OCI-LY7 (cell line): ENCODE data around the gene SYNRG. TPM values are rescaled to one million over a fixed set of nuclear protein-coding genes. Genes with fewer than 3 reads are reported as not detected.
A peak's percentile ranks its signal among the peaks of the same experiment; 100 is the strongest.

Experiments used
- BruUV-seq: library from RNA; stranded (reverse); fragments of 400-500 nt; replicated peaks from 2 replicates; lab custom pipeline; 2021; lab: Mats Ljungman, UMichigan
- CTCF ChIA-PET: fragments of 300-600 bp; sonication (Branson Sonifier 250); formaldehyde crosslinking; loops from one replicate; lab custom pipeline; 2022; ENCODE audit warnings: antibody characterized with exemption; ENCODE audit not compliant: unreplicated experiment; lab: Charles Lee
- POLR2A ChIA-PET: fragments of 300-600 bp; sonication (Branson Sonifier 250); formaldehyde crosslinking; loops from one replicate; lab custom pipeline; 2022; ENCODE audit warnings: antibody characterized with exemption; lab: Charles Lee
- DNase-seq: peaks from one replicate; pipeline ENCODE4 v3.0.0-alpha.2; 2015; ENCODE audit warnings: low spot score
- H2AFZ ChIP-seq: fragments of 200-600 bp; sonication (generic), shearing (Covaris generic); 2 replicates; pipeline ENCODE4 v1.6.1; 2014; ENCODE audit warnings: mild to moderate bottlenecking, antibody characterized with exemption, low read length, moderate library complexity
- H3K27ac ChIP-seq: fragments of 200-600 bp; sonication (generic); 2 replicates; pipeline ENCODE4 v1.5.1; 2014; ENCODE audit warnings: mixed run types, low read depth, mild to moderate bottlenecking, moderate library complexity, low read length, inconsistent platforms; ENCODE audit not compliant: poor library complexity, severe bottlenecking
- H3K36me3 ChIP-seq: fragments of 200-600 bp; sonication (generic); 2 replicates; pipeline ENCODE4 v1.6.1; 2014; ENCODE audit warnings: mild to moderate bottlenecking, antibody characterized with exemption, low read length, moderate library complexity, mixed read lengths; ENCODE audit not compliant: insufficient read depth
- H3K4me1 ChIP-seq: fragments of 200-600 bp; sonication (generic); 2 replicates; pipeline ENCODE4 v1.5.1; 2014; ENCODE audit warnings: mild to moderate bottlenecking, low read length; ENCODE audit not compliant: insufficient read depth, poor library complexity, severe bottlenecking
- H3K4me2 ChIP-seq: fragments of 200-600 bp; sonication (generic); 2 replicates; pipeline ENCODE4 v1.6.1; 2014; ENCODE audit warnings: mild to moderate bottlenecking, low read length
- H3K4me3 ChIP-seq: fragments of 200-600 bp; sonication (generic); 2 replicates; pipeline ENCODE4 v1.5.1; 2014; ENCODE audit warnings: mild to moderate bottlenecking, low read depth, low read length; ENCODE audit not compliant: poor library complexity, severe bottlenecking
- H3K79me2 ChIP-seq: fragments of 200-600 bp; sonication (generic); 2 replicates; pipeline ENCODE4 v1.6.1; 2016; ENCODE audit warnings: low read depth, mild to moderate bottlenecking, low read length, moderate library complexity, mixed read lengths; ENCODE audit not compliant: insufficient read depth
- H3K9me2 ChIP-seq: fragments of 200-600 bp; sonication (generic); 2 replicates; pipeline ENCODE4 v1.6.1; 2016; ENCODE audit warnings: mild to moderate bottlenecking, low read length, mixed read lengths; ENCODE audit not compliant: insufficient read depth
- H3K9me3 ChIP-seq: fragments of 200-600 bp; sonication (generic); 2 replicates; pipeline ENCODE4 v1.6.1; 2014; ENCODE audit warnings: mild to moderate bottlenecking, mixed run types, low read length, mixed read lengths
- H4K20me1 ChIP-seq: fragments of 200-600 bp; sonication (generic); 2 replicates; pipeline ENCODE4 v1.6.1; 2014; ENCODE audit warnings: mild to moderate bottlenecking, antibody characterized with exemption, low read length, moderate library complexity, mixed read lengths; ENCODE audit not compliant: insufficient read depth
- EZH2phosphoT487 ChIP-seq: fragments of 200-600 bp; sonication (generic); IDR thresholded peaks from 2 replicates; pipeline ENCODE4 v1.6.1; 2018; ENCODE audit warnings: low read depth, borderline replicate concordance, mild to moderate bottlenecking, mixed run types, antibody characterized with exemption, low read length, moderate library complexity, mixed read lengths
- intact Hi-C: fragments of 100-400 bp; cut with micrococcal nuclease; formaldehyde crosslinking; loops from one replicate; pipeline ENCODE4 v1.10.0; 2022; ENCODE audit not compliant: unreplicated experiment
- total RNA-seq, 2 experiments: library from RNA; depleted of rRNA in 1 of 2; stranded (reverse); fragments of >200 nt in 1 of 2; shearing (Covaris generic) in 1 of 2; gene quantifications; 2 replicates each; pipeline ENCODE4 v1.2.3, GENCODE V29; 2014 to 2022
- TF ChIP-seq, protein P1 (sequence below): fragments of 200-600 bp; sonication (generic); conservative IDR thresholded peaks from 2 replicates; pipeline ENCODE4 v1.5.1; 2014; ENCODE audit warnings: mild to moderate bottlenecking, antibody characterized with exemption, low read length, moderate library complexity, mixed read lengths

The SYNRG gene
- total RNA-seq, 2 experiments from 2014 or later = 39.6 to 132 TPM

DNA sequence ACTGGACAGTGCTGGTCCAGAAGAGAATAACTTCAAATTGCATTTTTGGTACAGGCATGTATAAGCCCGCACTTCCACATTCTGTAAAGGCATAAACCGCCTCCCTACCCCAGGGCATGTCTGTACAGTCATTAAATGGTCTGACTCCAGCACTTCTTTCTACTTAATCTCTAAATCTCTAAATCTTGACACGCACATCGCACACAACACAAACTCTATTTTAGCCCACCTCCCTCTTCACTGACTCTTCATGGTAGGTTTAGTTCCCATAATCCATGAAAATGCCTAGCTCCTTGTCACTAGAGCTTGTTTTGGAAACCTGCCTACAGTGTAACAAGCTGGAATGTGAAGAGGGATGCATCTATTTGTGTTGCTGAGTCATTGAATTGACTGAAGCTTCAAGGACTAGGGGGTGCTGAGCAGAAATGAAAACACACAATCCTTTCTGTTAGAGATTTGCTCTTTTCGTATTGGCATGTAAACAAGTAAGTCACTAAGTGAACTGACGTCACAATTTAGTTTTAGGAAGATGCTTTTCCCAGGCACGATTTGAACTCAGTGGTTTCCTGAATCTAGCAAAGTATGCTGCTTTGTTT is 121.1 kb downstream of the SYNRG start:
- TF ChIP-seq EZH2phosphoT487 = no peak
- TF ChIP-seq, protein P1, sequence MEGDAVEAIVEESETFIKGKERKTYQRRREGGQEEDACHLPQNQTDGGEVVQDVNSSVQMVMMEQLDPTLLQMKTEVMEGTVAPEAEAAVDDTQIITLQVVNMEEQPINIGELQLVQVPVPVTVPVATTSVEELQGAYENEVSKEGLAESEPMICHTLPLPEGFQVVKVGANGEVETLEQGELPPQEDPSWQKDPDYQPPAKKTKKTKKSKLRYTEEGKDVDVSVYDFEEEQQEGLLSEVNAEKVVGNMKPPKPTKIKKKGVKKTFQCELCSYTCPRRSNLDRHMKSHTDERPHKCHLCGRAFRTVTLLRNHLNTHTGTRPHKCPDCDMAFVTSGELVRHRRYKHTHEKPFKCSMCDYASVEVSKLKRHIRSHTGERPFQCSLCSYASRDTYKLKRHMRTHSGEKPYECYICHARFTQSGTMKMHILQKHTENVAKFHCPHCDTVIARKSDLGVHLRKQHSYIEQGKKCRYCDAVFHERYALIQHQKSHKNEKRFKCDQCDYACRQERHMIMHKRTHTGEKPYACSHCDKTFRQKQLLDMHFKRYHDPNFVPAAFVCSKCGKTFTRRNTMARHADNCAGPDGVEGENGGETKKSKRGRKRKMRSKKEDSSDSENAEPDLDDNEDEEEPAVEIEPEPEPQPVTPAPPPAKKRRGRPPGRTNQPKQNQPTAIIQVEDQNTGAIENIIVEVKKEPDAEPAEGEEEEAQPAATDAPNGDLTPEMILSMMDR = no peak
- Histone ChIP-seq H3K4me2 (peak overlapping the region; percentile 85), H3K4me1 (peaks cover 42% of the 10 kb centered on the region), H3K27ac (no peak overlapping the region), H4K20me1 (peaks cover 11% of the 10 kb centered on the region; the same call in 1 of the 2 replicates), H3K4me3 (peak overlapping the region; percentile 70), H3K9me2 (no peaks in the 10 kb centered on the region), H3K79me2 (peaks cover 29% of the 10 kb centered on the region), H3K36me3 (0 out of 2 replicates have a peak, but pooled peaks cover 2% of the 10 kb centered on the region), H3K9me3 (no peaks in the 10 kb centered on the region), H2AFZ (peak overlapping the region; percentile 59)
- intact Hi-C loops = loop anchor here (2.0 to 5.0 kb wide), 2 partner anchors 81 to 131 kb away; partner anchors contain the start of genes ACACA and TADA2A
- BruUV-seq = TSS peak; percentile 65
- CTCF ChIA-PET = no interaction called here
- POLR2A ChIA-PET = no interaction called here
- DNase-seq = no peak

DNA sequence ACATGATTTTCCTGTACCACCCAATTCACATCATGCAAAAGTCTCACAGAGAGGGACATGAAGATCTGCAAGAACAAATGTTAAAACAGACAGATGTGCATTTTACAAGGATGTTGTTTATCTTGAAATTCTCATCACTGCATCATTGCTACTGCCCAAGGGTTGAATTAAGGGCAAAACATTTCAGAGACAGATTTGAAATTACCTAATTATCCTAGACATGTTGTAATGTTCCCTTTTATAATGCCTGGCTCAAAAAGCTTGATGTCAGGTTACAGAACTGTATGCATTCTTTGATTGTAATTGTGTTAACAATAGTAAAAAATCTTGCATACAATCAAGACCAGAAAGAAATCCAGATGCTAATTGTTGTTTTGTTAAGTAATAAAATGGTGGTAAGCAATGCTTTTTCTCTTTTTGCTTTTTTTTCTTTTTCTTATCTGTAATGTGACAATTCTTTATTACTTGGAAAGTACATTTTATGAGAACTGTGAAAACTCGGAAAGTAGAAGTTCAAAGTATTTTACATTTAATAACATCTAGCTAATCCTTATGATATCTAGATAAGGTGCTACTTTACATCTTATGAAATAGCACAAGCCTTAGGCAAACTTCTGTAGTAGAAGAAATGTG is 123.2 kb downstream of the SYNRG start:
- POLR2A ChIA-PET = interaction anchor here (0.5 kb wide), 1 partner anchor 429 kb away, joined by 3 read pairs; no protein-coding TSS in a partner anchor
- H3K27ac ChIP-seq = no peak overlapping the region
- no peak overlapping the region for H3K4me2 ChIP-seq
- no peak for DNase-seq
- H3K79me2 ChIP-seq = peaks cover 8% of the 10 kb centered on the region; the same call in 1 of the 2 replicates
- peaks cover 3% of the 10 kb centered on the region; the same call in 1 of the 2 replicates for H4K20me1 ChIP-seq
- intact Hi-C loops = loop anchor here (5.0 kb wide), 1 partner anchor 129 kb away; no protein-coding TSS in a partner anchor
- H3K4me3 ChIP-seq = no peak overlapping the region
- TF ChIP-seq, protein P1 = no peak
- no peak for TF ChIP-seq EZH2phosphoT487
- no TSS peak for BruUV-seq
- CTCF ChIA-PET = no interaction called here
- H2AFZ ChIP-seq = no peak overlapping the region
- H3K4me1 ChIP-seq = peaks cover 28% of the 10 kb centered on the region
- no peaks in the 10 kb centered on the region for H3K9me3 ChIP-seq
- H3K36me3 ChIP-seq = no peaks in the 10 kb centered on the region
- no peaks in the 10 kb centered on the region for H3K9me2 ChIP-seq
